Posterior cingulate gyrus (tissue), 11 donors: ENCODE results near the gene NOP10.
"Not testable (repeated sequence)": the region's sequence is repeated elsewhere in the genome, so short reads cannot be mapped to it uniquely, and the experiment has no call there.

ENCODE experiments used
- DNase-seq, 10 donors: peaks; one replicate each; pipeline versions ENCODE4 v3.0.0 to v3.0.0-alpha.2; 2020 to 2021; ENCODE audit warnings: mixed read lengths in 3 of 10
- intact Hi-C: fragments of 100-400 bp; cut with DNase I; formaldehyde crosslinking; loops from one replicate; pipeline ENCODE4 v1.15.1; 2023

NOP10 gene

GRCh38 chr15:34360298-34360697 lies 17.4 kb upstream of the NOP10 start:
- intact Hi-C loops, result no loop called here

GRCh38 chr15:34359416-34359815 lies 16.5 kb upstream of the NOP10 start:
- peak in 1 of 10 donors; percentile 59 for DNase-seq

More at GRCh38 chr15:34360298-34360697, 17.4 kb upstream of the NOP10 start:
- peak in 1 of 10 donors; percentile 10 for DNase-seq

GRCh38 chr15:34358948-34359347 lies 16.0 kb upstream of the NOP10 start:
- DNase-seq, result peak in 1 of 10 donors; percentile 66
- intact Hi-C loops, result no loop called here

More at GRCh38 chr15:34359416-34359815, 16.5 kb upstream of the NOP10 start:
- intact Hi-C loops, result no loop called here

- intact Hi-C loops, result no loop called here
- no peak for DNase-seq
Observed at GRCh38 chr15:34358367-34358766, 15.4 kb upstream of the NOP10 start.

GRCh38 chr15:34357653-34358052 lies 14.7 kb upstream of the NOP10 start:
- DNase-seq, result no peak
- intact Hi-C loops, result no loop called here

- intact Hi-C loops, result no loop called here
- DNase-seq, result peak in 1 of 10 donors; percentile 64
Observed at GRCh38 chr15:34355241-34355640, 12.3 kb upstream of the NOP10 start.

GRCh38 chr15:34354286-34354685 lies 11.3 kb upstream of the NOP10 start:
- intact Hi-C loops, result no loop called here
- peak in 1 of 10 donors; percentile 55 for DNase-seq

- intact Hi-C loops, result no loop called here
- no peak for DNase-seq
Observed at GRCh38 chr15:34353627-34354026, 10.7 kb upstream of the NOP10 start.

GRCh38 chr15:34352996-34353395 lies 10.1 kb upstream of the NOP10 start:
- DNase-seq, result not testable (repeated sequence)

GRCh38 chr15:34349769-34350168 lies 6.8 kb upstream of the NOP10 start:
- DNase-seq, result no peak
- intact Hi-C loops, result no loop called here

More at GRCh38 chr15:34352996-34353395, 10.1 kb upstream of the NOP10 start:
- intact Hi-C loops, result not testable (repeated sequence)

GRCh38 chr15:34348735-34349300 lies 5.9 kb upstream of the NOP10 start:
- intact Hi-C loops, result no loop called here
- peak in 1 of 10 donors; percentile 31 for DNase-seq

GRCh38 chr15:34347951-34348638 lies 5.2 kb upstream of the NOP10 start:
- intact Hi-C loops, result no loop called here
- DNase-seq, result peak in 1 of 10 donors; percentile 52

GRCh38 chr15:34342213-34342736 lies 661 bp downstream of the NOP10 start:
- intact Hi-C loops, result loop anchor here (5.0 kb wide), 2 partner anchors 105 to 305 kb away; partner anchors contain the start of gene AVEN
- DNase-seq, result peak in 2 of 10 donors; percentile 27 to 53

- peak in 1 of 10 donors; percentile 41 for DNase-seq
- intact Hi-C loops, result loop anchor here (5.0 kb wide), 2 partner anchors 104 to 304 kb away; partner anchors contain the start of gene AVEN
Observed at GRCh38 chr15:34341381-34342212, 1.3 kb downstream of the NOP10 start.

- no peak for DNase-seq
- intact Hi-C loops, result loop anchor here (5.0 kb wide), 2 partner anchors 103 to 303 kb away; partner anchors contain the start of gene AVEN
Observed at GRCh38 chr15:34339946-34340345, 3.0 kb downstream of the NOP10 start.

- intact Hi-C loops, result loop anchor here (1.0 kb wide), 1 partner anchor 29 kb away; the partner anchor contains the start of gene LPCAT4
- peak in 2 of 10 donors; percentile 67 to 68 for DNase-seq
Observed at GRCh38 chr15:34338347-34338746, 4.6 kb downstream of the NOP10 start.

- intact Hi-C loops, result loop anchor here (1.0 kb wide), 1 partner anchor 30 kb away; the partner anchor contains the start of gene LPCAT4
- DNase-seq, result peak; percentile 80 to 99 (median 90)
Observed at GRCh38 chr15:34337557-34338306, 5.2 kb downstream of the NOP10 start, which contains the start of gene SLC12A6. SLC12A6 (minus strand) TSS chr15:34337781; CDS start chr15:34336680, 1,101 bp downstream.

GRCh38 chr15:34336991-34337556 lies 5.9 kb downstream of the NOP10 start:
- DNase-seq, result peak in 2 of 10 donors; percentile 20 to 45
- intact Hi-C loops, result no loop called here
